DMS 273 treated with DMSO at 0.1 percent for 48 hours (cell line): Measurements from ENCODE around the gene AHNAK.
"Not testable (repeated sequence)": the region's sequence is repeated elsewhere in the genome, so short reads cannot be mapped to it uniquely, and the experiment has no call there.

Experiments
- DNase-seq: peaks from one replicate; lab custom pipeline; 2025; lab: John Stamatoyannopoulos, UW

Gene AHNAK

DNA sequence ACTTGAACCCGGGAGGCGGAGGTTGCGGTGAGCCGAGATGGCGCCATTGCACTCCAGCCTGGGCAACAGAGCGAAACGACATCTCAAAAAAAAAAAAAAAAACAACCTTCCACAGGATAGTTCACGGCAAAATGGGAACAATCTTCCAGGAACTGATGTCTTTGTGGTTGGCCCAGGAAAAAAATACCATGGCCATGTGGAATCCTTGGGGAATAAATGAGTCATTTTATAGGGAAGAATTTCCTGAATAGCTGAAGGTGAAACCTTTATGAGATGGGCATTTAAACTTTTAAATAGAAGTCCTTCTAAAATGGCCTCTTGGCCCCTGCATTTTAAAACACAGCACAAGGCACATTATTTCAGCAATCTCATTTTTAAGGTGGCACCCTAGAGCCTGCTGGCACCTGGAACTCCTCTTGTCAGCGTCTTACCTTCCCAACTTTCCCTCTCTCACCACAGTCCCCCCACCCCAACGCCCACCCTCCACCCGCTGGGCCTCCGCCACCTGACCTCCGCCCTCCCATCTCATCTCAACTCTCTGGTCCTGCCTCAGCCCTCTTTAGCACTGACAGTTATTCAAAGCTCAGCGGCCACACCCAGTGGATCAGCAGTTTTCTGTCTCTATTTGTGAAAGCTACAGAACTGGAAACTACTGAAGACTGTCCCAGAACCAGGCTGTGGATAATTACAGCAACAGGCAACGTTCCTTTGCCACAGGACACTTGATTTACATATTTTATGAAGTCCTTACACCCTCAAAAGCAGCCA lies 84.7 kb downstream of the AHNAK start:
- DNase-seq = no peak

DNA sequence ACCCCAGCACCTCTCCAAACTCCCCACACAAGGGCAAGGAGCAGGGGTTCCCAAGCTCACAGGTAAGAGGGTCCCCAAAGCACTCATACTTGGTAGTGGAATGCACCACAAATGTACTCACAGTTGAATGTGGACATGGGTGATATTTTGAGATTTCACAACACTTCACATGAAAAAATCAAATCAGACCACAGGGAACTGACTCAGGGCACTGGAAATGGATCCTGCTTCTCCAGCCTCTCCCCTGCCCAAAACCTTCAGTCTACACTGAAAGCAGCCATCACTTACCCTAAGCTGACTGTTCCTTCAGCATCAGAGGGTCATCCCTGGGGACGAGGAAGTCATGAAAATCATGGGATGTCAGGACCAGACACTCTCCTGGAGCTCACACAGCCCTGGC lies 87.5 kb downstream of the AHNAK start:
- DNase-seq = no peak

DNA sequence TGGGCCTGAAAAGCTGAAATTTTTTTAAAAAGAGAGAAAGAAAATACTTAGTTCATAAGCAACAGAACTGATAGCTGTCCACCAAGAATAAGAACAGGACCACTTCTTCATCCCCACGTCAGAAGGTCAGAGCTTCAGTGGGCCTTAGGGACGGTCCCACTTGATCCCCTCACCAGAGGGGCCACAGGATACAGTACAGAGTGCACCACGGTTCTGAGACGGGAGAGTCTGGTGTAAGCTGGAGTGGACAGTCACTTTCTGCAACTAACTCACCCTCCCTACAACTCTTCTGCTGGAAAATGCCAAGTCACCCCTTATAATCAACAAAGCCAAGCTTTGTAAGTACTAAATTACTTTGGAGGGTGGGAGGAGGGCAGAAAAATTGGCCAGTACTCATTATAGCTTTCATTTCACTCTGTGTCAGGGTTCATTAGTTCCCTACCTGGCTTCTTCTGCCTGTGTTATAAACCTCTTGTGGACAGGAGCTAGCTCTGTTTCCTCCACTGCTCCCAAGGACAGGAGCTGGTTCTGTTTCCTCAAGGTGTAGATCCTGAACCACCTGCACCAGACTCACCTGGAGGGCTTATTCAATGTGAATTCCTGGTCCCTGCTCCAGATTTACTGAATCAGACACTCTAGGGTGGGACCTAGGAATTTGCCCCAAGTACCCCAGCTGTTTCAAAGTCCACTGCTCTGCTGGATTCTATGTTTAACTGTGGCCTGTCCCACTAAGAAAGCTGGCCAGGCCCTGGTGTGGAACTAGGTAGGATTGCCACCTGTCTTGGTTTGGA lies 88.2 kb downstream of the AHNAK start:
- no peak for DNase-seq

DNA sequence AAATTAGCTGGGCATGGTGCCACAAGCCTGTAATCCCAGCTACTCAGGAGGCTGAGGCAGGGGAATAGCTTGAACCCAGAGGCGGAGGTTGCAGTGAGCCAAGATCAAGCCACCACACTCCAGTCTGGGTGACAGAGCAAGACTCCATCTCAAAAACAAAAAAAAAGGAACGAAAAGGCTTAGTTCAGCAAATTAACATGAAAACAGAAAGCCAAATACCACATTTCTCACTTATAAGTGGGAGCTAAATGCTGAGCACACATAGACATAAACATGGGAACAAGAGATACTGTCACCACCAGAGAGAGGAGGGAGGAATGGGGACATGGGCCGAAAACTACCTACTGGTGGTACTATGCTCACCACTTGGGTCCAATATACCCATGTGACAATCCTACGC lies 89.1 kb downstream of the AHNAK start:
- no peak for DNase-seq

DNA sequence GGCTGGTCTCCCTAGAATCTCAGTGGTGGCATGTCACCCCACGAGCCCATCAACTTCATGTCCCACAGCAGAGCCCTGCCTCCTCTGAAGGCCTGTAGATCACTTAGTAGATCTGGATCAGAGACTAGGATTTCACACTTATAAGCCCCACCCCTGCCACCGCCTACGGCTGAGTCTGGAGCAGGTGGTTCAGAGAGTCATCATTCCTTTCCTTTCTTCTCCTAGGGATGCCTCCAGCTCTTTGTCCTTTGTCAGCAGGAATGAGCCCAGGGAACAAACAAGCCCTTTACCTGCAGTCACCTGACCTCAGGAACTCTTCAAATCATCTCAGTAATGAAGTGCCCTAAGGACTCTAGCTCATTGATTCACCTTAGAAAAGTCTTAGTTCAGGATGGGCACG lies 90.0 kb downstream of the AHNAK start:
- DNase-seq = no peak

DNA sequence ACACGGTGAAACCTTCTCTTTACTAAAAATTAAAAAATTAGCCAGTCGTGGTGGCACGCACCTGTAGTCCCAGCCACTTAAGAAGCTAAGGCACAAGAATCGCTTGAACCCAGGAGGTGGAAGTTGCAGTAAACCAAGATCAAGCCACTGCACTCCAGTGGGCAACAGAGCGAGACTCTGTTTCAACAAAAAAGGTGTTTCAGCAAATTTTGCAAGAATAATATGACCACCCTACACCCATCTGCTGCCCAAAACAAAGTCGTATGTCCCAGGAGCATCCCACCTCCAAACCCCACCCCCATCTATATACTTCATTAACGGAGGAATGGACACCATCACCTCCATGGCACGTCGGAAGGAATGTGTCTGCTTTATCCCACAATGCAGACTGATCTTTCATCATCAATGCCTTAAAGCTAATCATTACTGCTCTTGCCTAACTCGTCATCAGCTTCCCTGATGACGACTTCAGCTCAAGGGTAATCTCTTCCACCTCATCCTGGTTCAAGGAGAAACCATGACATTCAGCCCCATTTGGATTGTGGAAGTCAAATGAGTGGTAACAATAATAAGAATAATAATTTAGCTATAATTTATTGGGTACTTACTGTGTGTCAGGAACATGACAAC lies 93.7 kb downstream of the AHNAK start:
- no peak for DNase-seq

DNA sequence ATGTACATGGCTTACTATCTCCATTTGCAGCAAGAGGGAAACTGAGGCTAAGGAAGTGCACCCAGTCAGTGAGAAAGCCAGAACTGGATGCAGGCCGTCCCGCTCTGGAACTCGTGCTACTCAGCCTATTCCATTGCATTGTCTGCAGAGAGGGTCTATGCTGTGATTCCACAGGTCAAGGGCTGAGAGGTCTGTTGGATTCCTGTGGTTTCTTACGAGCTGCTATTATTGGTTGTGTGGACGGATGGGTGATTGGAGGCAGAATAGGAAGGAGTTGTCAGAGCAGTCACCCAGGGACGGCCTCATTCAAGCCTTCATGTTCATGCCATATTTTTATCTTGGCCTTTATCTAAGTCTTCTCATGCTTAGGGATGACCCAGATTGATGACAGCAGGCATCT lies 94.3 kb downstream of the AHNAK start:
- DNase-seq = no peak

DNA sequence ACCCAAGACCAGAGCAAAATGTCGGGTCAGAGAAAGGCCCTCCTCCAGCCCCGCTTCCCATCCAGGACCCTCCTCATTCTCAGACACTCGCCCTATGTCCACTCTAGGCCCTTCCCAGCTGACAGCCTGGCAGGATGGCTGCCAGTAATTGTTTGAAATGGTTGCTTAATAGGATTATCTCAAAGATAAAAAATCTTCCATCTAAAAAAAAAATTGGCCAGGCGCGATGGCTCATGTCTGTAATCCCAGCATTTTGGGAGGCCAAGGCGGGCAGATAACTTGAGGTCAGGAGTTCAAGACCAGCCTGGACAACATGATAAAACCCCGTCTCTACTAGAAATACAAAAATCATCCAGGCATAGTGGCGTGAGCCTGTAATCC lies 95.4 kb downstream of the AHNAK start:
- no peak for DNase-seq

DNA sequence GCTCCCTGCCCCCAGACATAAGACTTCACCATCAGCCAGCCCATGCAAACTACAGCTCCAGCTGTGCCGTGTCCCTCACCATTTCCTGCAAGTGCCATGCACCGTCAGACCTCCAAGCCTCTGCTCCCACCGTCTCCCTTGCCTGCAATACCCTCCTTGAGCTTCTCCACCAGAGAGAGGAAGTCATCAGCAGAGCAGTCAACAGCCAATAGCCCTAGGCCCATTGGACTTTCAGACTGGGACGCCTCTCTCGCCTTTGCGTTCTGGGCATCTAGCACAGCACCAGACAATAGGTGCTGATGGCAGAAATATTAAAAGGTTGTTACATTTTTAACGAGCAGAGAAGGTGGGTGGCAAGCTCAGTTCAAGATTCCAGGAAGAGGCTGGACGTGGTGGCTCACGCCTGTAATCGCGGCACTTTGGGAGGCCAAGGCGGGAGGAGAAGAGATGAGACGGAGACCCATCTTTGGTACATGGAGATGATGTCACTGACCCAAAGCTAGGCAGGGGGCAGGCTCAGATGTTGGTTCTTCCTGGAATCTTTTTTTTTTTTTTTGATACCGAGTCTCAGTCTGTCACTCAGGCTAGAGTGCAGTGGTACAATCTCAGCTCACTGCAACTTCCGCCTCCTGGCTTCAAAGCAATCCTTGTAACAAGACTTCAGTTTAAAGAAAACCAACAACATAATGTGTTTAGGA lies 95.9 kb downstream of the AHNAK start:
- no peak for DNase-seq

DNA sequence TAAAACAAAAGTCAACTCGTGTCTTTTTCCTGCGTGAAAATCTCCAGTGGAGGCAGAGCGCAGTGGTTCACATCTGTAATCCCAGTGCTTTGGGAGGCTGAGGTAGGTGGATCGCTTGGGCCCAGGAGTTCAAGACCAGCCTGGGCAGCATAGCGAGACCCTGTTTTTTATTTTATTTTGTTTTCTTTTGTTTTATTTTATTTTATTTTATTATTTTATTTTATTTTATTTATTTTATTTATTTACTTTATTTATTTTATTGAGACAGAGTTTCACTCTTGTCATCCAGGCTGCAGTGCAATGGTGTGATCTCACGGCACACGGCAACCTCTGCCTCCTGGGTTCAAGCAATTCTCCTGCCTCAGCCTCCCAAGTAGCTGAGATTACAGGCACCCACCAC lies 96.7 kb downstream of the AHNAK start:
- not testable (repeated sequence) for DNase-seq

DNA sequence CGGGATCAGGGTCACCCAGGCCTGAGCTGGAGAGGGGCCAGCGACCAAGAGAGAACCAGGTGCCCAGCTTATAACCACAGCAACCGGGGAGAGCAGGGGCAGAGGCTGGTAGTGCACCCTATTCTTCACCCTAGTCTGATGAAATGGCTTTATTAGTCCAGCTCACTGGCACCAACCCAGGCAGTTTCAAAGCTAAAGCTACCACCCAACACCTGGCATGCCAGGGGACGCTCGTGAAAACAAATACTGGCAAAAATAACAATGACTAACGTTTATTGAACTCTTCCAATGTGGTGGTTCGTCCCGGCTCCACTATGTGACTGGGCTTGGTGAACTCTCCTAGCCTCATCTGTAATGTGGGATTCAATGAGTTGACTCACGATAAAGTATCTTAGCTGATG lies 97.2 kb downstream of the AHNAK start:
- no peak for DNase-seq

DNA sequence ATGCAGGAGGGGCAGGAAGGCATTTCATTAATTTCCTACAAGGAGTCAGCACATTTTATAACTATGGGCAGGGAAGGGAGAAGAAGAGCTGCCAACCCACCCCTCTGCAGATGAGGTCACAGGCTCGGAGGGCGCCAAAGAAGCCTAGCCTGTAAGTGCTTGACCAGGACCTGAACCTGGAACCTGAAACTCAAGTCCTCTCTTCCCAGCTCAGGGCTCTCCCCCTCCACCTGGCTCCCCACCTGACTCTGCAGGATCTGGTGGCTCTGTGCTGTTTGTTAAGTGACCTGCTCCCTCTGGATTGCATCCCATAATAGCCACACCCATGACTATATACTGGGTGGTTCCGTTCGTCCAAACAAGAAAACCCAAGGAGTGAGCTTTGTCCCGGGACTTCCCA lies 100.5 kb downstream of the AHNAK start:
- no peak for DNase-seq

DNA sequence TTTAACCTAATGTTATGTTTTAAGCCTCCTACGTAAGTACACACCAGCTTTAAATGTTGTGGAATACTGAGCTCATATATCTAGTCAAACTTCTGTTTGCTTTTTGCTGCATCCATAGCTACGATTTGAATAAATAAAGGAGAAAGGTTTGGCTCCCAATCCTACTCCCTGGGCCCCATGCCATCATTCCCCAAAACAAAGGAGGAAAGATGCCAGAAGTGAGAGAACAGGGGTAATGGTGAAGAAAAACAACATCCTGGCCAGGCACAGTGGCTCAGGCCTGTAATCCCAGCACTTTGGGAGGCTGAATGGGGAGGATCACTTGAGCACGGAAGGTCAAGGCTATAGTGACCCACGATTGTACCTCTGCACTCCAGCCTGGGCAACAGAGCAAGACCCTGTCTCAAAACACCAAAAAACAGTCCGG lies 101.3 kb downstream of the AHNAK start:
- DNase-seq = no peak

DNA sequence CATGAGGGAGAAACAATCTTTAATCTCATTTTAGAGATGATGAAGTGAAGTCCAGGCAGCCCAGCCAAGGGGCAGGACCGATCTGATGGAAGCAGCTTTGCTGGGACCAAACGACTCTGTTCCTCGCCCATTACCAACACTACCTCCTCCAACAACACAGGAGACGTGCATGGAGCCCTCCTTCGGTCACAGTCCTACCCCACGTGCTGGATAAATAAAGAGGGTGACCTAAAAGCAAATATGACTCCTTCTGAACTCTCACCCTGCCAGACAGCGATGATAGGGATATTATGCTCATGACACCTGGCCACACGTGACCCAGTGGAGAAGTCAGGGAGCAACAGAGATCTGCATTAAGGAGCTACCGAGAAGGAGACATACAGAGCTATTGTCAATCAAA lies 101.8 kb downstream of the AHNAK start:
- no peak for DNase-seq

DNA sequence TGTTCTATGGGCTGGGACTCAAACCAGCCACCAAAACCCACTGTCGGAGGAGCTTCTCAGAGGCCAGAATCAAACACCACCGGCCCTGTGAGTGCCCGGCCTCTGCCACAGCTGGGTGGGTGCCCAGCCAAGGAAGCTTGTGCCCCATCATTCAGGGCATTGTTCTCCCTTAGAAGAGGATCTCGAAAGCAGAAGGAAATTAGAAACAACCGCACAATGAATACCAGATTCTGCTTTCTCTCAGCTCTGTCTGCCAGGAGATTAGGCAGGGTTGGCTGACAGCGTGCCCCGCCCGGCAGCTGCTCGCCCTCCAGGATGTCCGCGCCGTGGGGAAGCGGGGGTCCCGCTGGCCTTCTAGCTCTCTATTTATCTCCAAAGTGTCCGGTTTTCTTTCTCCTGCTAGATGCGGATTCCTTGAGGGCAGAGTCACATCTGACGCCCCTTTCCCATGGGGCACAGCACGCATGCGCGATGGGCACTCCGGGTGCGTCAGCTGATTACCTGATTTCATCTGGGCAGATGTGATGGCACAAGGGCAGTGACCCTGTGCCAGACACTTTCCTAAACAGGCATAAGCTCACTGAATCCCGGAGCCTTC lies 102.3 kb downstream of the AHNAK start:
- no peak for DNase-seq

DNA sequence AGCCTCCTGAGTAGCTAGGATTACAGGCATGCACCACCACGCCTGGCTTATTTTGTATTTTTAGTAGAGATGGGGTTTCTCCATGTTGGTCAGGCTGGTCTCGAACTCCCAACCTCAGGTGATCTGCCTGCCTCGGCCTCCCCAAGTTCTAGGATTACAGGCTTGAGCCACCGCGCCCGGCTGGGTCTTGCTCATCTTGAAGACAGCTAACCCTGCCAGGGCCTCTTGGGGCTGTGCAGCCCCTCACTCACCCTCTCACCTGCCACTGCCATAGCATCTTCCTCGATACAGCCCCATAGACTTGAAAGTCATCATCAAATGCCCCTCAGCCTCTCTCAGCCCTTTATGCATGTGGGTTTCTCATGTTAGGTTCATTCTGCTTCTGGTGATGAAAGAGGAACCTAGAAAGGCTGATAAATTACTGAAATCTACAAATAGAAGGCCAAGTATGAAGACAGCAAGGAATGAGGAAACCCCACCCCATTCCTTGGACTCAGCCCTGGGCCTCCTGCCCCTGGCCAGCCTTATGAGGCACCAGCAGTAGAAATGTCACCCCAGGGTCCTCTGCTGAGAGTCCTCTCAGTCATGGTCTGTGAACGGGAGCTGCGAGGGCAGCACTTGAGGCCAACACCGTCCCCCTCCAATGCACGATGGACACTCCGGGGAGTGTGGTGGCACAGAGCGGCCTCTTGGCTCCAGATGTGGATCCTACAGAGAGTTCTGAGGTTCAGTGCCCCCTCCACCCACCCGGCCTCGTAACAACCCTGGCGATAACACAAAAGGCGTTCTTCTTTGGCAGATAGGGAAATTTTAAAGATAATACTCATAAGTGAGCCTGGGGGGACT lies 103.0 kb downstream of the AHNAK start:
- DNase-seq = no peak

DNA sequence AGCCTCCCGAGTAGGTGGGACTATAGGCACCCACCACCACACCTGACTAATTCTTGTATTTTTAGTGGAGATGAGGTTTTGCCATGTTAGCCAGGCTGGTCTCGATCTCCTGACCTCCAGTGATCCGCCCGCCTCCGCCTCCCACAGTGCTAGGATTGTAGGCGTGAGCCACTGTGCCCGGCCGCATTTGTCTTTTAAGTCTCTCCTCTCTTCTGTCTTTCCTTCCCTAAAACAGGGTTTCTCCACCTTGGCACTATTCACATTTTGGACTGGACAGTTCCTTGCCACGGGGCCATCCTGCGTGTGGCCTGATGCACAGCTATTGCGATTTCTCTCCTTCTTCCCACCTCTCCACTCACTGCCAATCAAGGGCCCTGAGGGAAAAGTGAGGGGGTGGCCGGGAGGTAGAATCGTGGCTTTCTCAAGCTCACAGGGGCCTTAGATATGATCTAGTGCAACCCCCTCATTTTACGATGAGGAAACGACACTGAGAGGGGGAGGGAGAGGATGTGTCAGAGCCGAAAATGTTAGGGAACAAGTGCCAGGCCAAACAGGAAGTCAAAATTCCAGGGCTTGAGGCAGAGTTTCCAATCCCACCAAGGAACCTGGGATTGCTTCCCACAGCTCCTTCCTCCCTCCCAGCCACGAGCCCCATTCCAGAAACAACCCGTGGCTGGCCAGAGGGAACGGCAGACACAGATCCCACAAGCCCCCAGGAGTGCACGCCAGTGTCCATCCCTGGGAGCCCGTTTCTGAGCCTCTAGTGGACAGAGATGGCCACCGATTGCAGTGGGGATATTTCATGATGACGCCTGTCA lies 106.6 kb downstream of the AHNAK start:
- no peak for DNase-seq

DNA sequence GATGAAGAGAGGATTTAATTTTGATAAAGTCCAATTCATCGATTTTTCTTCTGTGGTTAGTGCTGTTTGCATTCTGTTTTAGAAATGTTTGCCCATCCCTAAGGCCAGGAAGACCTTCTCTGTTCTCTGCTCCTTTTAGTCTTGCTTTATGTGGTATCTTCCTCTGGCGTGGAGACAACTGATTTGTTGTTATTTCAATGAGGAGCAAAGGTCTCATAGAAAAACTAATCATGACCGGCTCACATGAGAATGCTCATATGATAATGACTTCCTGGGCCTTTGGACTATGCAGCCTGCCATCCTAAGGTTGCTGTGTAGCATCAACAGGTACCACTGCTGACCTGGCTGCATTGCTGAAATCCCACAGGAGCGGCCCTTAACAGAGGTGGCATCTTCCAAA lies 108.0 kb downstream of the AHNAK start:
- no peak for DNase-seq

DNA sequence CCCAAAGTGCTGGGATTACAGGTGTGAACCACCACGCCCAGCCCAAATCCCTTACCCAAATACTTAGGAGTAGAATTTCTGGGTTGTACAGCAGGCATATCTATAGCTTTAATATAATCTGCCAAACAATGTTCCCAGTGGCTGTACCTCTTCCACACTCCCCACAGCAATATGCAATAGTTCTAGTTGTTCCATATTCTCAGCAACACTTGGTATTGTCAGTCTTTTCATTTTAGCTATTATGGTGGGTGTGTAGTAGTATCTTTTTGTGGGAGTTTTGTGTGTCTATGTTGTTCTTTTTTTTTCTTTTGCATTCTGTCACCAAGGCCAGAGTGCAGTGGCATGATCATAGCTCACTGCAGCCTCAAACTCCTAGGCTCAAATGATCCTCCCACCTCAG lies 109.0 kb downstream of the AHNAK start:
- no peak for DNase-seq
